Naive thymus-derived CD4-positive, alpha-beta T cell (primary cell): ENCODE results near the gene BDH1. TPM values are rescaled to one million over a fixed set of nuclear protein-coding genes. Genes with fewer than 3 reads are reported as not detected.
"Not testable (repeated sequence)": the region's sequence is repeated elsewhere in the genome, so short reads cannot be mapped to it uniquely, and the experiment has no call there.

Source experiments
- ATAC-seq: fragments of 150-1000 bp; cut with Tn5 transposase; 2 replicates; pipeline ENCODE4 v1.10.0; 2021; ENCODE audit warnings: mild to moderate bottlenecking, moderate library complexity
- CTCF ChIA-PET: fragments of 350-600 bp; sonication (Branson Sonifier 250); formaldehyde crosslinking; loops from one replicate; lab custom pipeline; 2021; ENCODE audit warnings: antibody characterized with exemption; lab: Charles Lee
- POLR2A ChIA-PET: fragments of 350-600 bp; sonication (Branson Sonifier 250); formaldehyde crosslinking; loops from one replicate; lab custom pipeline; 2021; ENCODE audit warnings: antibody characterized with exemption, inconsistent platforms; lab: Charles Lee
- DNase-seq, 9 donors: peaks; one replicate each; pipeline versions ENCODE4 v3.0.0 to v3.0.0-alpha.2; 2020 to 2022; ENCODE audit warnings: mixed read lengths in 1 of 9
- H3K27ac ChIP-seq: one replicate; pipeline ENCODE4 v1.7.0; 2013; ENCODE audit warnings: mild to moderate bottlenecking, low read depth, low read length, moderate library complexity
- H3K27me3 ChIP-seq, 2 donors: one replicate each; pipeline ENCODE4 v1.7.0; 2013; ENCODE audit warnings: low read length in 2 of 2, mild to moderate bottlenecking in 2 of 2, moderate library complexity in 2 of 2; ENCODE audit not compliant: control insufficient read depth in 2 of 2, insufficient read depth in 2 of 2
- H3K36me3 ChIP-seq, 3 experiments: 1 replicate in 2 of 3; 2 replicates in 1 of 3; pipeline ENCODE4 v1.7.0; 2013; ENCODE audit warnings: low read length in 3 of 3, mild to moderate bottlenecking in 3 of 3, moderate library complexity in 1 of 3; ENCODE audit not compliant: insufficient read depth in 3 of 3, control insufficient read depth in 2 of 3
- H3K4me1 ChIP-seq, 2 donors: one replicate each; pipeline ENCODE4 v1.7.0; 2013; ENCODE audit warnings: low read length in 2 of 2, mild to moderate bottlenecking in 2 of 2, moderate library complexity in 1 of 2; ENCODE audit not compliant: control insufficient read depth in 2 of 2, insufficient read depth in 2 of 2
- H3K4me3 ChIP-seq: 2 replicates; pipeline ENCODE4 v1.7.0; 2013; ENCODE audit warnings: mild to moderate bottlenecking, low read length
- H3K9me3 ChIP-seq, 3 experiments: 1 replicate in 2 of 3; 2 replicates in 1 of 3; pipeline ENCODE4 v1.7.0; 2013; ENCODE audit warnings: low read length in 3 of 3; ENCODE audit not compliant: control insufficient read depth in 2 of 3
- H3K27ac Mint-ChIP-seq, 9 donors: one replicate each; pipeline ENCODE4 v1.8.0; 2020 to 2022; ENCODE audit warnings: mixed read lengths in 9 of 9, mild to moderate bottlenecking in 8 of 9, moderate library complexity in 5 of 9, inconsistent platforms in 2 of 9
- H3K27me3 Mint-ChIP-seq, 5 donors: one replicate each; pipeline ENCODE4 v1.8.0; 2021 to 2022; ENCODE audit warnings: mixed read lengths in 5 of 5, mild to moderate bottlenecking in 1 of 5
- H3K36me3 Mint-ChIP-seq, 5 donors: one replicate each; pipeline ENCODE4 v1.8.0; 2020 to 2022; ENCODE audit warnings: mixed read lengths in 5 of 5, mild to moderate bottlenecking in 3 of 5, inconsistent platforms in 1 of 5
- H3K4me1 Mint-ChIP-seq, 7 donors: one replicate each; pipeline ENCODE4 v1.8.0; 2020 to 2022; ENCODE audit warnings: mixed read lengths in 7 of 7, mild to moderate bottlenecking in 3 of 7, inconsistent platforms in 1 of 7
- H3K4me3 Mint-ChIP-seq, 10 donors: one replicate each; pipeline ENCODE4 v1.8.0; 2020 to 2022; ENCODE audit warnings: mild to moderate bottlenecking in 10 of 10, mixed read lengths in 10 of 10, moderate library complexity in 6 of 10, inconsistent platforms in 2 of 10
- H3K9me3 Mint-ChIP-seq, 11 donors: one replicate each; pipeline ENCODE4 v1.8.0; 2020 to 2022; ENCODE audit warnings: mixed read lengths in 11 of 11, mild to moderate bottlenecking in 4 of 11, inconsistent platforms in 1 of 11, moderate library complexity in 1 of 11
- intact Hi-C, 2 donors: fragments of 100-400 bp; cut with micrococcal nuclease; formaldehyde crosslinking; loops; one replicate each; pipeline ENCODE4 v1.15.1; 2023
- polyA plus RNA-seq, 2 donors: library from polyadenylated mRNA; unstranded; fragments of 300-500 nt; fragmentation: Illumina TruSeq; gene quantifications; one replicate each; pipeline ENCODE4 v1.2.3, GENCODE V29; 2021
- total RNA-seq, 6 experiments: library from RNA in 5 of 6; stranded (reverse) in 5 of 6; gene quantifications; 1 replicate in 5 of 6; 2 replicates in 1 of 6; pipeline ENCODE4 v1.2.3 and lab custom pipeline; 2021 to 2026

BDH1 gene
- total and polyA plus RNA-seq, 7 experiments from 2014 or later: 31.3 to 105 (median 43.4) TPM

GRCh38 chr3:197516890-197517606 is 38.7 kb downstream of the BDH1 start:
- H3K4me1 ChIP-seq, H3K27me3 Mint-ChIP-seq, H3K9me3 ChIP-seq, ATAC-seq, H3K27me3 ChIP-seq, intact Hi-C loops, POLR2A ChIA-PET, H3K27ac ChIP-seq, H3K4me3 Mint-ChIP-seq, H3K4me3 ChIP-seq, H3K9me3 Mint-ChIP-seq, DNase-seq, CTCF ChIA-PET: not testable (repeated sequence)
- H3K36me3 Mint-ChIP-seq: peaks cover 21 to 46% (median 32%) of the 10 kb centered on the region in 5 donors
- peak overlapping the region; percentile 30 to 85 (median 65) for H3K27ac Mint-ChIP-seq
- H3K4me1 Mint-ChIP-seq: peaks cover 9 to 24% (median 13%) of the 10 kb centered on the region in 7 donors
- peaks cover 0 to 44% (median 12%) of the 10 kb centered on the region in 3 experiments for H3K36me3 ChIP-seq

- no peak overlapping the region for H3K4me3 Mint-ChIP-seq
- peak; percentile 33 for ATAC-seq
- peaks cover 22 to 46% (median 30%) of the 10 kb centered on the region in 5 donors for H3K36me3 Mint-ChIP-seq
Measured at GRCh38 chr3:197516517-197516889, 39.3 kb downstream of the BDH1 start.

GRCh38 chr3:197514786-197515355 is 40.9 kb downstream of the BDH1 start:
- intact Hi-C loops: loop anchor here in 1 of 2 donors (5.0 kb wide), 1 partner anchor 37 kb away; no protein-coding TSS in a partner anchor
- peaks cover 0 to 6% (median 4%) of the 10 kb centered on the region in 11 donors for H3K9me3 Mint-ChIP-seq
- H3K4me1 ChIP-seq: peaks cover 0 to 5% of the 10 kb centered on the region in 2 donors
- H3K4me1 Mint-ChIP-seq: peaks cover 11 to 24% (median 13%) of the 10 kb centered on the region in 7 donors
- H3K36me3 ChIP-seq: peaks cover 0 to 45% (median 16%) of the 10 kb centered on the region in 3 experiments
- ATAC-seq (no peak), DNase-seq (no peak)
- H3K9me3 ChIP-seq: no peaks in the 10 kb centered on the region
- POLR2A ChIA-PET: interaction anchor here (0.6 to 0.7 kb wide), 2 partner anchors 14 to 98 kb away, joined by 3 read pairs; no protein-coding TSS in a partner anchor
- peaks cover 22 to 46% (median 30%) of the 10 kb centered on the region in 5 donors for H3K36me3 Mint-ChIP-seq
- H3K27me3 ChIP-seq: no peaks in the 10 kb centered on the region
- CTCF ChIA-PET: interaction anchor here (1.5 kb wide), 1 partner anchor 258 kb away, joined by 6 read pairs; no protein-coding TSS in a partner anchor
- H3K27me3 Mint-ChIP-seq: no peaks in the 10 kb centered on the region
- H3K4me3 ChIP-seq: no peak overlapping the region
- no peak overlapping the region for H3K4me3 Mint-ChIP-seq
- H3K27ac ChIP-seq: no peak overlapping the region
- peak overlapping the region in 5 of 9 donors; percentile 1 to 57 (median 36) for H3K27ac Mint-ChIP-seq

More at GRCh38 chr3:197516517-197516889, 39.3 kb downstream of the BDH1 start:
- Mint-ChIP-seq H3K9me3 (peaks cover 0 to 6% (median 4%) of the 10 kb centered on the region in 11 donors), H3K27me3 (no peaks in the 10 kb centered on the region), H3K27ac (peak overlapping the region; percentile 2 to 85 (median 59)), H3K4me1 (peaks cover 9 to 20% (median 13%) of the 10 kb centered on the region in 7 donors)
- Histone ChIP-seq H3K27ac (no peak overlapping the region), H3K36me3 (peaks cover 0 to 46% (median 14%) of the 10 kb centered on the region in 3 experiments), H3K27me3 (no peaks in the 10 kb centered on the region), H3K9me3 (no peaks in the 10 kb centered on the region), H3K4me1 (peaks cover 0 to 5% of the 10 kb centered on the region in 2 donors), H3K4me3 (no peak overlapping the region)
- intact Hi-C loops: no loop called here
- ChIA-PET POLR2A (no interaction called here), CTCF (no interaction called here)
- DNase-seq: peak in 1 of 9 donors; percentile 25

GRCh38 chr3:197513953-197514785 is 41.6 kb downstream of the BDH1 start:
- H3K9me3 ChIP-seq: no peaks in the 10 kb centered on the region
- peak overlapping the region in 3 of 9 donors; percentile 28 to 62 (median 52) for H3K27ac Mint-ChIP-seq
- H3K4me1 Mint-ChIP-seq: peaks cover 11 to 24% (median 17%) of the 10 kb centered on the region in 7 donors
- no peak overlapping the region for H3K4me3 ChIP-seq
- H3K27ac ChIP-seq: no peak overlapping the region
- ATAC-seq (no peak), DNase-seq (no peak)
- intact Hi-C loops: loop anchor here in 1 of 2 donors (5.0 kb wide), 1 partner anchor 38 kb away; no protein-coding TSS in a partner anchor
- peaks cover 0 to 5% (median 3%) of the 10 kb centered on the region in 11 donors for H3K9me3 Mint-ChIP-seq
- H3K4me1 ChIP-seq: peaks cover 0 to 5% of the 10 kb centered on the region in 2 donors
- CTCF ChIA-PET: interaction anchor here (1.5 kb wide), 1 partner anchor 257 kb away, joined by 6 read pairs; no protein-coding TSS in a partner anchor
- no peaks in the 10 kb centered on the region for H3K27me3 Mint-ChIP-seq
- POLR2A ChIA-PET: no interaction called here
- no peaks in the 10 kb centered on the region for H3K27me3 ChIP-seq
- no peak overlapping the region for H3K4me3 Mint-ChIP-seq
- peaks cover 21 to 46% (median 30%) of the 10 kb centered on the region in 5 donors for H3K36me3 Mint-ChIP-seq
- H3K36me3 ChIP-seq: peaks cover 0 to 45% (median 16%) of the 10 kb centered on the region in 3 experiments

GRCh38 chr3:197512691-197513571 is 42.8 kb downstream of the BDH1 start:
- Histone ChIP-seq H3K36me3 (peaks cover 0 to 45% (median 16%) of the 10 kb centered on the region in 3 experiments), H3K27ac (no peak overlapping the region), H3K9me3 (no peaks in the 10 kb centered on the region), H3K27me3 (no peaks in the 10 kb centered on the region), H3K4me3 (no peak overlapping the region), H3K4me1 (peaks cover 0 to 5% of the 10 kb centered on the region in 2 donors)
- POLR2A ChIA-PET: no interaction called here
- intact Hi-C loops: loop anchor here in 1 of 2 donors (5.0 kb wide), 1 partner anchor 39 kb away; no protein-coding TSS in a partner anchor
- Mint-ChIP-seq H3K4me1 (peaks cover 7 to 20% (median 14%) of the 10 kb centered on the region in 7 donors), H3K4me3 (no peak overlapping the region), H3K9me3 (no peaks in the 10 kb centered on the region), H3K36me3 (peaks cover 17 to 46% (median 30%) of the 10 kb centered on the region in 5 donors), H3K27me3 (no peaks in the 10 kb centered on the region), H3K27ac (peak overlapping the region in 2 of 9 donors; percentile 1 to 48)
- CTCF ChIA-PET: interaction anchor here (0.6 to 2.2 kb wide), 2 partner anchors 45 to 255 kb away, joined by 3 to 8 read pairs; no protein-coding TSS in a partner anchor
- DNase-seq (no peak), ATAC-seq (no peak)
